Globus pallidus (tissue), 1 donor: ENCODE measurements around the gene CHPF2.

Experiments used
- DNase-seq: peaks from one replicate; pipeline ENCODE4 v3.0.0-alpha.2; 2015; ENCODE audit warnings: low spot score

CHPF2 gene

DNA sequence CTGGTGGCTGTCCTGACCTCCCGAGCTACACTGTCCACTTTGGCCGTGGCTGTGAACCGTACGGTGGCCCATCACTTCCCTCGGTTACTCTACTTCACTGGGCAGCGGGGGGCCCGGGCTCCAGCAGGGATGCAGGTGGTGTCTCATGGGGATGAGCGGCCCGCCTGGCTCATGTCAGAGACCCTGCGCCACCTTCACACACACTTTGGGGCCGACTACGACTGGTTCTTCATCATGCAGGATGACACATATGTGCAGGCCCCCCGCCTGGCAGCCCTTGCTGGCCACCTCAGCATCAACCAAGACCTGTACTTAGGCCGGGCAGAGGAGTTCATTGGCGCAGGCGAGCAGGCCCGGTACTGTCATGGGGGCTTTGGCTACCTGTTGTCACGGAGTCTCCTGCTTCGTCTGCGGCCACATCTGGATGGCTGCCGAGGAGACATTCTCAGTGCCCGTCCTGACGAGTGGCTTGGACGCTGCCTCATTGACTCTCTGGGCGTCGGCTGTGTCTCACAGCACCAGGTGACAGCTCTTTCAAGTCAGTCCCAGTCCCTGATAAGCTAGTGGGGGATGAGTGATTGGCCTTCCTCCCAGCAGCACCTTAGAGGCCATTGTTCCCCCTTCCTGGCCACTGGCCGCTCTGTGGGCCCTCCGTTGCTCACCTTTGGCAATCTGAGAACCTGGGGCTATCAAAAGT is 3.0 kb downstream of the CHPF2 start:
- no peak for DNase-seq

DNA sequence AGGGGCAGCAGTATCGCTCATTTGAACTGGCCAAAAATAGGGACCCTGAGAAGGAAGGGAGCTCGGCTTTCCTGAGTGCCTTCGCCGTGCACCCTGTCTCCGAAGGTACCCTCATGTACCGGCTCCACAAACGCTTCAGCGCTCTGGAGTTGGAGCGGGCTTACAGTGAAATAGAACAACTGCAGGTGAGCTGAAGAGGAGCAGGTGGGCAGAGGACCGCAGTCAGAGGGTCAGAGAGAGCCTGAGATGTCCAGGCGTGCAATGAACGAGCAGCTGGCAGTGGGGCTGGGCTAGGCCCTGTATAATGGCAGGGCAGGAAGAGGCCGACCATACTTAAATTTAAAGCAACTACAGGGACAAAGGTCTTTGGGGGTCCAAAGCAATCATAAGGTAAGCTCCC is 4.1 kb downstream of the CHPF2 start:
- no peak for DNase-seq

DNA sequence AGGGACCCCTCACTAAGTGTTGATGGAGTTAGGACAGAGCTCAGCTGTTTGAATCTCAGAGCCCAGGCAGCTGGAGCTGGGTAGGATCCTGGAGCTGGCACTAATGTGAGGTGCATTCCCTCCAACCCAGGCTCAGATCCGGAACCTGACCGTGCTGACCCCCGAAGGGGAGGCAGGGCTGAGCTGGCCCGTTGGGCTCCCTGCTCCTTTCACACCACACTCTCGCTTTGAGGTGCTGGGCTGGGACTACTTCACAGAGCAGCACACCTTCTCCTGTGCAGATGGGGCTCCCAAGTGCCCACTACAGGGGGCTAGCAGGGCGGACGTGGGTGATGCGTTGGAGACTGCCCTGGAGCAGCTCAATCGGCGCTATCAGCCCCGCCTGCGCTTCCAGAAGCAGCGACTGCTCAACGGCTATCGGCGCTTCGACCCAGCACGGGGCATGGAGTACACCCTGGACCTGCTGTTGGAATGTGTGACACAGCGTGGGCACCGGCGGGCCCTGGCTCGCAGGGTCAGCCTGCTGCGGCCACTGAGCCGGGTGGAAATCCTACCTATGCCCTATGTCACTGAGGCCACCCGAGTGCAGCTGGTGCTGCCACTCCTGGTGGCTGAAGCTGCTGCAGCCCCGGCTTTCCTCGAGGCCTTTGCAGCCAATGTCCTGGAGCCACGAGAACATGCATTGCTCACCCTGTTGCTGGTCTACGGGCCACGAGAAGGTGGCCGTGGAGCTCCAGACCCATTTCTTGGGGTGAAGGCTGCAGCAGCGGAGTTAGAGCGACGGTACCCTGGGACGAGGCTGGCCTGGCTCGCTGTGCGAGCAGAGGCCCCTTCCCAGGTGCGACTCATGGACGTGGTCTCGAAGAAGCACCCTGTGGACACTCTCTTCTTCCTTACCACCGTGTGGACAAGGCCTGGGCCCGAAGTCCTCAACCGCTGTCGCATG is 5.2 kb downstream of the CHPF2 start:
- no peak for DNase-seq

DNA sequence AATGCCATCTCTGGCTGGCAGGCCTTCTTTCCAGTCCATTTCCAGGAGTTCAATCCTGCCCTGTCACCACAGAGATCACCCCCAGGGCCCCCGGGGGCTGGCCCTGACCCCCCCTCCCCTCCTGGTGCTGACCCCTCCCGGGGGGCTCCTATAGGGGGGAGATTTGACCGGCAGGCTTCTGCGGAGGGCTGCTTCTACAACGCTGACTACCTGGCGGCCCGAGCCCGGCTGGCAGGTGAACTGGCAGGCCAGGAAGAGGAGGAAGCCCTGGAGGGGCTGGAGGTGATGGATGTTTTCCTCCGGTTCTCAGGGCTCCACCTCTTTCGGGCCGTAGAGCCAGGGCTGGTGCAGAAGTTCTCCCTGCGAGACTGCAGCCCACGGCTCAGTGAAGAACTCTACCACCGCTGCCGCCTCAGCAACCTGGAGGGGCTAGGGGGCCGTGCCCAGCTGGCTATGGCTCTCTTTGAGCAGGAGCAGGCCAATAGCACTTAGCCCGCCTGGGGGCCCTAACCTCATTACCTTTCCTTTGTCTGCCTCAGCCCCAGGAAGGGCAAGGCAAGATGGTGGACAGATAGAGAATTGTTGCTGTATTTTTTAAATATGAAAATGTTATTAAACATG is 6.0 kb downstream of the CHPF2 start:
- no peak for DNase-seq

DNA sequence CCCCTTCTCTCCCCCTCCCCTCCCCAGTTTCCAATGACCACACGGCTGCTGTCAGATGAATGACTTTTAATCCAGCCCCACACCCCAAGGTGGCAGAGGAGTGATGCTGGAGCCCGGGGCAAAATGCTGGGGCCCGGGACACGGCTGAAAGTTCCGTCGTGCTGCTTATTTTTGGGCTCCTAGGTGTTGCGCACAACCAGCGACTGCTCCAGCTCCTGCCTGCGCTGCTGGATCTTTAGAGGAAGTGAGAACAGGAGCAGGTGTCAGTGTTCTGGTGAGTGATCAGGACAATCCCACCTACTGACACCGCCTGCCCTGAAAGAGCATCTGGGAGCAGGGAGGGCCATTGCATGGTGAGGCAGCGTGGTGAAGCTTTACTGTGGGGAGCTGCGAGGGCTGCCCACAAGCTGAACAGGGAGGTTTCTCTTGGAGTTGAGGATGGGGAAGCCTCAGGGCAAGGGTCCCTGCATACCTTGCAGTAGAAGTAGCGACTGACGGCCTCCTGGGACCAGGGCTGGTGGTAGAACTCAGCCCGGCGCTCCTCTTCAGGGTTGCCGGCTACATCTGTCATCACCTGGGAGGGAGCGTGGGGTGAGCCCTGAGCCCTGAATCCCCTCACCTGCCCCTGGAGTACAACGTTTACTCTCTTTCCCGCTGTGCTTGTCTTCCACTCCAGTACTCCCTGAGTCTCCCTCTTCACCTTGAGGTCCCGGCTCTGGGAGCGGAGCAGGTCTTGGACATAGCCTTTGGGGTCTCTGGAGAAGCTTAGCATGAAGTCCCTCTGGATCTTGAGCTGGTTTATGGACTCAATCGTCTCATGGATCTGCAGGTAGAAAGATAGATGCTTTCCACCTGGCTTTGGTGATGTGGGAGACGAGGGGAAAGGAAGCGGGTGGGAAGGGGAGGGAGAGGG is 6.9 kb downstream of the CHPF2 start:
- no peak for DNase-seq

DNA sequence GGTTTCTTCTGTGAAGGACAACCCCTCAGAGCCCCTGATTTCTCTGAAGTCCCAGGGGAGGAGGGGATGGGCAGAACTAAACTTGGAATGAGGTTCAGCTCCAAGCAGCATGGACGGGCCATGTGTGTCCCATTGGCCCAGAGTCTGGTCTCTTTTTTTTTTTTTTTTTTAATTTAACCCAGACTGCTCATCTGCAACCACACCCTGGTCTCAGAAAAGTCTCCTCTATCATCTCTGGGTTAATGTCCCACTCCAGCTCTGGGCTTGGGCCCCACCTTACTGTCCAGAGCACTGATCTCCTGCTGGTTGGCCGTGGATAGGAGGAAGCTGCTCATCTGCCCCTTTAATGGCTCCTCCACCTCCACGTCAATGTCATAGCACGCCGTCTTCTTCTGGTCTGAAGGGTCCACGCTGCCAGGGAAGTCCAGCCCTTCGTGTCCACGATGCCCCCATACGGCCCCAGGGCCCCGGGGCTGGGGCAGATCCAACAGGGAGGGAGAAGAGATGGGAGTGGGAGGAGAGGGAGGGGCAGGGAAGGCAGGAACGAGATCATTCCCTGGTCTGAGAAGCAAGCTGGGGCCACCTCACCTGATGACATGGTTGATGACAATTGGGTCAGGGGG is 7.7 kb downstream of the CHPF2 start:
- DNase-seq = no peak

DNA sequence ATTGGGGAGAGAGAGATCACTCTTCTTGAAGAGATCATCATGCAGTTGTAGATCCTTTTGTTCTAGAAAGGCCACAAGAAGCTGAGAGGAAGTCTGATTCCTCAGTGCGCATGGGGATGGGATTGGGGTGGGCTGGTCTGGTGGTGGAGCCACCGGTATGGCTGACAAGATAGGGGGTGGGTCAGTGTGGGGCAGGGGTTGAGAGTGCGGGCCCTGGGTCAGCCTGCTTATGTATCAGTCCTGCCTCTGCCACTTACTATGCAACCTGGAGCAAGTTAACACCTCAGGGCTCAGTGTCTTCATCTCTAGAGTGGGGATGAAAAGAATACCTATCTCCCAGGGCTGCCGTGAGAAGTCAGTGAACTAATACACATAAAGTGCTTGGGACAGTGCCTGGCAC is 8.3 kb downstream of the CHPF2 start:
- DNase-seq = no peak

DNA sequence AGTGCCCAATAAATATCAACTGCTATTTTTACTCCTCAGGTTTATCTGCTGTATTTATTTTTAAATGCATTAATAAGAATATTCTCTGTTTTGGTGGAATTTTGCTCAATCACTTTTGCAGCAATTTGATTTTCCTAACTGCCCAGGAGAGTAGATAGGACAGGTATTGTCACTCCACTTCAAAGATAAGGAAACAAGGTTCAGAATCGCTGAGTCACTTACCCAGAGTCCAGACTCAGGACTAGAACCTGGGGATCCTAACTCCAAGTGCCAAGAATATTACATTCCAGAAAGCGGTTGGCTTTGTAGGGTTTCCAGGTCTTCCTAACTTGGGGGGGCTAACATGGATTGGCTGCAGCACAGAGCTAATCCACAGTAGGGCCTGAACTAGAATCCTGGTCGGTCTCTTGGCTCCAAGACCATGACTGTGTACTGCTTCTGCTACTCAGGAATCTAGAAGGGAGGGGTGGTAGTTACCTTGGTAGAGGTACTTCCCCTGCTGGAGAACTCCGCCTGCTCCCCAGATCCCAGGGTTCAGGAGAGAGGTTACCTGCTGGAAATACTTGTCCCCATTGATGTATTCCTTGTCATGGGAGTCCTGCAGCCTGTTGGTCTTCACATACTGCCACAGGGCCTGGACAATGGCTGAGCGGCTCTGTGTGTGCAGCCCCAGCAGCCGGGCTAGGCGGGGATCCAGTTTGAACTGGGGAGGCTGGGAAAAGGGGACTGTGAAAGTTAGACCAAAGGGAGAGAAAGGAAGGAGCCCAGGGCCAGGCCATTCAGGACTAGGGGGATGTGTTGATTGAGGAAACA is 8.9 kb downstream of the CHPF2 start:
- no peak for DNase-seq

DNA sequence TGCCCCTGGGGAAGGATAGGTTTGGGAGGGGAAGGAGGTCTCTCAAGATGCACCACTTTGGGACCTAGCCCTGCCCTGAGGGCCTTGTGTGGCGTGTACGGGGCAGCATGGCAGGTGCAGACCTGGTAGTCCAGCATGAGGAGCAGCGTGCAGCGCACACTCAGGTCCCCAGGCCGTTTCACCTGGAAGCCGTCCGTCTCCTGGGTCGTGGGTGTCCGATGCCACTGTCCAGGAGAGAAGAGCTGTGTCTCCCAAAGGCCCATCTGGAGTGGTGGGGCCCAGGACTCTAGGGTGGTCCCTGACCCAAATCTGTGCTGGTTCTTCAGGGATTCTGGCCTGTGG is 9.4 kb downstream of the CHPF2 start:
- no peak for DNase-seq

DNA sequence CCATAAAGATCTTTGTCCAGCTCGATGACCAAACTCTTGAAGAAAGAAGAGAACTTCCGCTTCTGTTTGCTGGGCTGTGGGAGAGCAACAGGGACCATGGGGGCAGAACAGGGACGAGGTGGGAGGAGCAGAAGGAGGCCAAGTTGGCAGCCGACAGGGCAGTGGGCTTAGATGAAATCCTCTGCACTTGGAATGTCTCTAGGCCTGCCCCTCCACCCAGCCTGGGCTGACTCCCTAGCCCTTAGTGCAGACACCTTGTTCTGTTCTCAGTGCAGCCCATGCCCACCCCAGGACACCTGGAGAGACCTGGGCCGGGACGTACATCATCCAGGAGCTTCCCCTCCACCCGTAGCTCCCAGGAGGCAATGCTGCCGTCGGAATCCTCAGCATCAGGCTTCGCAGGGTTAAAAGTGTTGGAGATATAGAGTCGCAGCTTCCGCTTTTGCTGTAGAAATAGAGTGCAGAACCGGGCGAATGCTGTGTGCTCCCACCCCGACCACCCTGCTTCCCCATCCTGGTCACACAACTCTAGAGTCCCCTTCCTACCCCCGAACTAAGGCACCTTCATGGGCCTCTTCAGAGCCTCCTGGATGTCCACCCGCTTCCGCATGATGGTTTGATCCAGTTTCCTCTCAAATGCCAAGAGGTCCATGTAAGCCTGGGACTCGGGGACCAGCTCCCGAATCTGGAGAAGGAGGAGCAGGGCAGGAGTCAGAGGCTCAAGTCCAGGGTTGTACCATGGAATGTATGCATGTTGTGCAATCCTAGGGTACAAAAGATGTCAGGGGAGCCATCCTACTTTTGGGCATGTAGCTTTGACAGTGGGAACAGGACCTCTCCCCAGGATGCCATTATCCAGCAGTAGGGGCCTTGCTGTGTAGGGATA is 10.1 kb downstream of the CHPF2 start:
- DNase-seq = no peak

DNA sequence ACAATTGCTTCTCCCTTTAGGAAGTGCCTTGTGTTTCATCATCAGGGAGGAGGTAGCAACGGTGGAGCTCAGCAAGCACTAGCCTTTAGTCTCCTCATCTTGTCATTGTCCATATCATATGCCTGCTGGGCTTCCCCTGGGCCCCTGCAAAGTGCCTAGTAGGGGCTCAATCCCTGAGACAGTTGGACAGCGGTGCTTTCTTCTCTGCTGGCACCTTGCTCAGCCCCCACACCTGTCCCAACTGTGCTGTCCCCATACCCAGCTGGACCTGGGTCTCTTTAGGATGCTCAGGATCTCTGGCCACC is 10.7 kb downstream of the CHPF2 start:
- DNase-seq = no peak

DNA sequence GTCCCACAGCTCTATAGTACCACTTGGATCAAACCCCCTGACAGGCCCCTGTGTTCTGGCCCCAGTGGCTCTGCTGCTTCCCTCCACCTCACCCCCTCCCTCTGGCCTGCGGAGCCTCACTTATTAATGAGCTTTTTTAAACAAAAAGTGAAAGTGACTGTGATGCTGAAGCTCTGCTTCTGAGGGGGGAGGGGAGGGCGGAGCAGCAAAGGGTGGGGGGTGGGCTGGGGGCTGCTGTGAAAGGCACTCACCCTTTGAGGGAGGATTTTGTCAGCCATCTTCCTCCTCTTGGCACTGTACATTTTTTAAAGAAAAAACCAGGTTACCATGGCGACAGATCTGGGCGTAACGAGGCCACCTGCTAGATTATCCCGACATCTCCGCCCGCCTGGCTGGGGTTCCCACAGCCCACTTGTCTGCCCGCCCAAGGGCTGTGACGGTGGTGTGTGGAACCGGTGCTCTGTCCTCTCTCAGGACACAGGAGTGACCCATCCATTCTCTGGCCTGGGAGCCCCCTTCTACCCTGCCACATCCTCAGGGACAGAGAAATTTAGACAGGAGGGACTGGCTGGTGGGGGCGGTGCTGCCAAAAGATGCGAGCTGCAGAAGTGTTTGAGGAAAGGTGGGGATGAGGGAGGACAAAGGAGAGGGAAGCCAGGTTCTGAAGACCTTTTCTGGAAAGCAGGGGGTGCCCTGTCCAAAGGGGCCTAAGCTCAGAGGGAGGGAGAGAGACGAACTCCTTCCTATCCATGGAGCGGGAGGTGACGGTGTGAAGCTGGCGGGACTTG is 11.3 kb downstream of the CHPF2 start:
- DNase-seq = no peak

DNA sequence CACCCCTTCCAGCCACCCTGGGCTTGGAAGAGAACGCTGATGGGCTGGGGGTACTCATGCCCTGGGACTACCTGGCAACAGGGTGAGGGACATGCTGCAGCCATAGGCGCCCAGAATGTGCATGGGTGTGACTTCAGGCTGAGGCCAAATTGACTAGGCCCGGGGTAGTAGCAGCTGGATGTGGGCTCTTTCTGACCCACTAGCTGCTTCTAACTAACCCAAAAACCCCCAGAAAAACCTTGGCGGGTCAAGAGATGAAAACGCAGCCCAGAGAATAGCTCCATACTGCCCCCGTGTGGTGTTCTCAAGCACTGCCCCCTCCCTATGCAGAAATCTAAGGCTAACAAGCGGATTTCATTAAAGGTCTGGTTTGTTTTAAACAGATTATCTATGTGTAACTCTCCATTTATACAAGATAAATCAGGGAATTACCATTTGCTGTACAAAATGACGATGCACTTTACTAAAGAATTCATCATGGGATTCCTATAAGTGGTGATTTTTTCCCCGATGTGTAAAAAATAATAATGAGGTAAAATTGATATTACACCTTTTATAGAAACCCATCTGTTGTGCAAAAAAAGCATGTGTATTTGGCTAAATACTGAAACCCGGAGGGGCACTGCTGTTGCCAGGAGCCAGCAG is 12.0 kb downstream of the CHPF2 start:
- DNase-seq = no peak

DNA sequence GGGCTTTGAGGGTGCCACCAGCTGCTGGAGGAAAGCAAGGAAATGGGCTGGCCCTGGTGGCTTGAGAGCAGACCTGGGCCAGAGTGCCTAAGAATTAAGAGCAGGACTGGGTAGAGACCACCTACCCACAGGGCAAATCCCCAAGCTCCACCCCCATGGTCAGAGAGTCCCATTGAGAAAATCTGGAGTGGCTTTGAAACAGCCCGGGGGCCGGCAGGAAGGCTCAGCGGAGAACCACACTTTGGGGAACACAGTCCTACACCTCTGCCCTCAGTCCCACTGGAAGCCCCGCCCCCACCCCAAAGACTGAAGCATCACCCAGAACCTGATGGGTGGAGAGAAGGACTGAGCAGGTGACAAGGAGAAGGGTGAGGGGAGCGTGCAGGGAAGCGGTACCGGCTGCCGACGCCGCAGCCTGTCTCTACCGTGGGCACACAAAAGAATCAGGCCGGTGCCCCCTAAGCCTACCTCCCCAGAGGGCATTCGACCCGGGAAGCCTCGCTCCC is 12.6 kb downstream of the CHPF2 start:
- DNase-seq = no peak

DNA sequence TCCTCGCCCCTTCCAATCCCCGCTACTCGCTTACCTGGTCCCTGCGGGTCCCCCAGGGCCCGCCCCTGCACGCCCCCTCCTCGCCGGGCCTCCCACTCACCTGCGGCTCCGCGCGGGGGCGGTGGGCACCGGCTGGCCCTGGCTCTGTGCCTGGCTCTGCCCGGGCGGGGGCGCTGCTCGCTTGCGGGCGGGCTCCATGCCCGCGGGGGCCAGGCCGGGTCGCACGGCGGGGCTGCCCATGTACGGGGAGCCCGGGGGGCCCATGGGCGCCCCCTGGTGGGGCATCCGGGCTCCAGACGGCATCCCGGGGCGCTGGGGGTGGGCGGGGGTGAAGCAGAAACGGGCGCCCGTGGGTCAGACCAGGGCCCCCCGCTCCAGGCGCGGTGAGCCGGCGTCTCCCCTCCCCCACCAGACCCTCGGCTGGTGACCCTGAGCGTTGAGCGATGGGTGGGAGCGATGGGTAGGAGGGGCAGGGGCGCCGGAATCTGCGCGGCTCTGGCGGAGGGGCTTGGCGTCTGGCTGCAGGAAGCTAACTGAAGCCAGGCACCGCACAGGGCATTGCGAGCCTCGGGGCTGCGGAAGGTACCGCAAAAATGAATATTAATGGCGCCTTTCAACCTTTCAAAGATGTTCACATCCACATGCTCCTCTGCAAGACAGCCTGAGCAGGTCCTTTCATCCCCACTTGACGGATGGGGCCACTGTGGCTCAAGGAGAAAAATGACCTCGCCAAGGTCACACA is 13.2 kb downstream of the CHPF2 start:
- no peak for DNase-seq

DNA sequence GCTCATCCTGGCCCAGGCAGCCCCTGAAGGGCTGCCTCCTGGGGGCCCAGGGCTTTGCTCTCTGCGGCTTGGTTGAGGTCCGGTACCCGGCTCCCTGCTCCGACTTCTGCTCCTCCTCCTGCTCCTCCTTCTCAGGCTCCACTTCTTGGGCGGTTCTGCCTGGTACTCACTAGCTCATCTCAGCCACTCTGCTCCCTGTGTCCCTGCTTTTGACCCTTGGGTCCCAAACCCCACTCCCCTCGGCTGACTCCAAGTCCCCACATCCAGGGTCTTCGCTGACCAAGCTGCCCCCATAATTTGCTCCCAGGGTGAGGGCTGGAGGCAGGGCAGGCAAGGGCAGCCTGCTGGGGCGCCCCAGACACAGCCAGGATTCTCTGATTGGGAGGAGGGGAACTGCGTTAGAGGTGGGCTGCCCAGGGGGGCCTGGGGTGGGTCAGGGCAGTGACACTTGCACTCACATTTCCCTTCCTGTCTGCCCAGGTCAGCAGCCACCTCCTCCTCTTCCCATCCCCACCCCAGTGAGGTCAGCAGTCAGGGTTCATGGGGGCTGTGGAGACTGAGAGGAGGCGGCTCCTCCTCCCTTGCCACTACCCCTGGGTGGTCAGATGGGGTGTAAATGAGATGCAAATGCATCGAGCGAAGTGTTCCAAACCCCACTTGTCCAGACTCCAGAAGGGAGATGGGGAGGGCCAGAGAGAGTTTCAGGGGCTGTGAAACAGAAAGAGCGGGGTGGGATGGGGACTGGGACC is 14.0 kb downstream of the CHPF2 start:
- DNase-seq = no peak
